Posterior vena cava (tissue), 2 donors: ENCODE data around the gene GALNT12. TPM values are rescaled to one million over a fixed set of nuclear protein-coding genes. Genes with fewer than 3 reads are reported as not detected.

Experiments
- DNase-seq: peaks from one replicate; pipeline ENCODE4 v3.0.0-alpha.2; 2020; ENCODE audit warnings: low spot score
- intact Hi-C, 2 donors: fragments of 100-400 bp; cut with DNase I; formaldehyde crosslinking; loops; one replicate each; pipeline versions ENCODE4 v1.14.1 to v1.14.2; 2022 to 2023
- long read RNA-seq, 2 donors: library from polyadenylated mRNA; unstranded; transcript quantifications; one replicate each; pipeline ENCODE4 v2.0.0, GENCODE V29; 2020 to 2021
- total RNA-seq, 2 donors: library from RNA; stranded (reverse); fragmentation: NEBNext Ultra II Directional; extraction: Animal tissue kit (Norgen Biotek cat#: 25700); gene quantifications; one replicate each; pipeline ENCODE4 v1.2.1, GENCODE V29; 2021
- donor health status: DM: yes; HTN: yes; CAD: no.
- donor health status: DM: yes; HTN: yes; CAD: no.

Gene GALNT12, protein sequence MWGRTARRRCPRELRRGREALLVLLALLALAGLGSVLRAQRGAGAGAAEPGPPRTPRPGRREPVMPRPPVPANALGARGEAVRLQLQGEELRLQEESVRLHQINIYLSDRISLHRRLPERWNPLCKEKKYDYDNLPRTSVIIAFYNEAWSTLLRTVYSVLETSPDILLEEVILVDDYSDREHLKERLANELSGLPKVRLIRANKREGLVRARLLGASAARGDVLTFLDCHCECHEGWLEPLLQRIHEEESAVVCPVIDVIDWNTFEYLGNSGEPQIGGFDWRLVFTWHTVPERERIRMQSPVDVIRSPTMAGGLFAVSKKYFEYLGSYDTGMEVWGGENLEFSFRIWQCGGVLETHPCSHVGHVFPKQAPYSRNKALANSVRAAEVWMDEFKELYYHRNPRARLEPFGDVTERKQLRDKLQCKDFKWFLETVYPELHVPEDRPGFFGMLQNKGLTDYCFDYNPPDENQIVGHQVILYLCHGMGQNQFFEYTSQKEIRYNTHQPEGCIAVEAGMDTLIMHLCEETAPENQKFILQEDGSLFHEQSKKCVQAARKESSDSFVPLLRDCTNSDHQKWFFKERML
- 10 to 100 TPM; 16.1 to 17.6 TPM for total RNA-seq
- long read RNA-seq, donor 1, transcript GALNT12-201 (10 exons, 2,735 nt): major isoform, 12 of 22 reads
- long read RNA-seq, donor 1, partial matches to known transcripts: 7 of 22 reads
- long read RNA-seq, donor 1, other reads (novel, unspliced or antisense): 3 of 22 reads
- long read RNA-seq, donor 2, partial matches to known transcripts: 4 of 5 reads
- long read RNA-seq, donor 2, other reads (novel, unspliced or antisense): 0 of 5 reads

DNA sequence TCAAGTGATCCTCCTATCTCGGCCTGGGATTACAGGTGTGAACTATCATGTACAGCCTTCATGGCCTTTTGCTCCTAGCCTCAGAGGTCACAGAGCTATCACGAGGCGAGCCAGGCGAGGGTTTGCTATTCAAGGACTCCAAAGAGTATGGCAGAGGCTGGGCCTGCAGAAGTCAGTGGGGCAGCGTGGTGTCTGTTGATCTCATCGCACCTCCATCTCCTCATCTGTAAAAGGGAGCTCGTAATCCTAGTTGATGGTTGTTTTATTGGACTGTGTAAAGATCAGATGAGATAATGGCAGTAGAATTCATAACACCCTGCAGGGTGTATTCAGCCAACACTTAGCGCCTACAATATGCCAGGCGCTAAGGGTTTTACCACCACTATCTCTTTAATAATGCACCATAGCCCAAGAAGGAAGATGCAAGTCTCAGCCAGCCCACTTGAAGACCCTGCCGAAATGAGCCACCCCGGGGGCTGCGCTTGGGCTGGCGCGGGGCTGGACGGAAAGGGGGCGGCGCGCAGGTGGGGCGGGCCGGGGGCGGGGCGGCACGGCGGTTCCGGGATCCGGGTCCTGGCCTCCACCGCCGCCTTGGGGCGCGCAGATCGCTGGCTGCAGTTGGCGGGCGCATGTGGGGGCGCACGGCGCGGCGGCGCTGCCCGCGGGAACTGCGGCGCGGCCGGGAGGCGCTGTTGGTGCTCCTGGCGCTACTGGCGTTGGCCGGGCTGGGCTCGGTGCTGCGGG, at the start of gene GALNT12:
Gene GALNT12 (plus strand): TSS at position 601 of the 744 bp plus-strand sequence. CDS start 29 bp downstream, at position 630.
- intact Hi-C loops: no loop called here
- DNase-seq: no peak

DNA sequence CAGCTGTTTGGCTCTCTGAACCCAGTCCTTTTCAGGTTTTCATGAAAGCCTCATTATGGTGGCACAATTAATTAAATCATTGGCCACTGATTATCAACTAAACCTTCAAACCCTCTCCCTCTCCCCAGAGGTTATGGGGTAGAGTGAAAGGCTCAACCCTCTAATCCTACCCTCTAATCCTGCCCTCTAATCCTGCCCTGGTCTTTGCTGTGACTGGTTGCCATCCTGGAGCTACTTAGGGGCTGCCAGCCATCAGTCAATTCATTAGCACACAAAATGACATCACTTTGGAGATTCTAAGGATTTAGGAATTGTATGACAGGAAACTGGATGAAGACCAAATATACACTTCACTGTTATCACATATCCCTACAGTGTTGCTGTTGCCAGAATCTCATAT, 47.2 kb upstream of the GALNT12 start:
- intact Hi-C loops: no loop called here
- DNase-seq: no peak

DNA sequence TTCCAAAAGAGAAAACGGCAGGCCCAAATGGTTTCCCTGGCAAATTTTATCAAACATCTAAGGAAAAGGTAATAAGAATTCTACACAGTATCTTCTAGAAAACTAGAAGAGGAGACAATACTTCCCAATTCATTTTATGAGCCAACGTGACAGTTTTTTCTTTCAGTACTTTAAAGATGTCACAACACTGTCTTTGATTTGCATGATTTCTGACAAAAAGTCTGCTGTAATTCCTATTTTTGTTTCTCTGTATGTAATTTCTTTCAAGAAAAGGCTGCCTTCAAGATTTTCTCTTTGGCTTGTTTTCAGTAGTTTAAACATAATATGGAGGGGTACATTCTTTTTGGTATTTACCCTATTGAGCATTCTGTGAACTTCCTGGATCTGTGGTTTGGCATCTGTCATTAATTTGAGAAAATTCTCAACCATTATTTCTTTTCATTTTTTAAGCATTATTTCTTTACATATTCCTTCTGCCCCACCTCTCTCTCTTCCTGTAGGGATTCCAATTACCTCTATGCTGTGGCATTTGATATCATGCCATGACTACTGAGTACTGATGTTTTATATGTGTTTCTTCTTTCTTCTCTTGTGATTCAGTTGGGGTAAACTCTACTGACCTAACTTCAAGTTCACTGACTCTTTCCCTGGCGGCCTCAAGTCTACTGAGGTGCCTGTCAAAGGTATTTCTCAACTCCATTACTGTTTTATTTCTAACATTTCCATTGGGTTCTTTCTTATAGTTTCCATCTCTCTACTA, 43.3 kb upstream of the GALNT12 start:
- intact Hi-C loops: no loop called here
- DNase-seq: no peak

DNA sequence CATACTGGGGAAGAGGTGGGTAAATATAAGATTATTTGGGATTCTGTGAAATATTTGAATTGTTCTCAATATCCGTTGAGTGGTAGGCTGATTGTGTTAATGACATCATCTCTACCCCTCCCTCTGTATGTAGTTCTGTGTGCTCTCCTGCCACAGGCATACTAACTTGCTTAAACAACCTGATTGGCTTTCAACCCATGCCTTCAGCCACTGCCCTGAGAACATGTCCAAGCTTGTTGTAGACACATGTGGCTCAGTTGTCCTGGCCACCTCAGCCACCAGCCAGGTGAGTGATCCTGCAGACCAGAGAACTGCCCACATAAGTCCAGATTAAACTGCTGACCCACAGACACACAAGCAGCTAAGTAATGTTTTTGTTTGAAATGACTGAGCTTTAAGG, 42.2 kb upstream of the GALNT12 start:
- intact Hi-C loops: no loop called here
- no peak for DNase-seq

DNA sequence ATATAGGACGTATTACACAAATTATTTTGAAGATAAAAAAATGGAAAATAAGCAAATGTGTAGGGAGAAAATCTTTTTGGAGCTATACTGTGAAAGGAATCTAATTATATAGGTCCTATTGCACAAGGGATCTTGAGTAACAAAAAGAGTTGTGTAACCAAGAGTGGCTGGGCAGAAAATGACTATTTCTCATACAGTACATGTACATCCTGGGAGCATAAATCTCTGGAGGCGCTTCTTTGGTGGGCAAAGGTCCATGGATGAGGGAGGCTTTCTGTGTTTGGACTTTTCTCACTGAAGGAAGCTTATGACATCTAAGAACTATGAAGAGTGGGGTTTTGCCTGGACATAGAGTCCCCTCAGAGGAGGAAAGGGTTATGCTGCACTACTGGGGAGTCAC, 40.9 kb upstream of the GALNT12 start:
- intact Hi-C loops: no loop called here
- DNase-seq: no peak

DNA sequence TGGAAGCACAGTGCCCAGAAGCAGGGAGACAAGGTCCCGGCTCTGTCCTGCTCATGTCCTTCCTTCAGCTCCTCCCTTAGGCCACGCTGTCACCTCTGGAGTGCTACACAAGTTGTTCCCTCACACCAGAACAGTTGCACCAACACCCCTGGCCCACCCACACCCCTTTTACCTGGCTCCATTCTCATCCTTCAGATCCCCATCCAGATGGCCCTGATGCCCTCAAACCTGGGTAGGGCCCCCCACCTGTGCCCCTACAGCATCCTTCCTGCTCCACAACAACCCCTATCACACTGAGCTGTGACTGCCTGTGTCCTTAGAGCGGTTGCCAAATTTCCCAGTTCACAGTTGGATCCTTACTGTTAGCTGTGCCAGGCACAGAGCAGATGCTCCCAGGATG, 40.3 kb upstream of the GALNT12 start:
- DNase-seq: no peak
- intact Hi-C loops: no loop called here

DNA sequence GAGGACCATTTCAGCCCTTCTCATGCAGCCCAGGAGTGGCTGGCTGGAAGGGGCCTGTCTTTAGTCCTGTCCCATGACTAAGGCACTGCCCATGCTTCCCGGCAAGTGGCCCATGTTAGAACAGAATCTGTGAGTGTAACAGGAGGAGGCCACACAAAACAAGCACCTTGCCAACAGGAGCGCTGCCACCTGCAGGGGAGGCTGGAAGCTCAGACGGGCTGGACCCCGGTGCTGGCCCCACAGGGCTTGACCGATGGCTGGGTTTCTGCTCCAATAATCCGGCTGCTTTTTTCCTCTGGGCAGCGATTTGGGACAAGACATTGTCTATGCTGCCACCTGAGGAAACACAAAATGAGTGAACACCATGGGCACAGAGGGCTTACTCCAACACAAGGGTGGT, 39.6 kb upstream of the GALNT12 start:
- intact Hi-C loops: no loop called here
- no peak for DNase-seq

DNA sequence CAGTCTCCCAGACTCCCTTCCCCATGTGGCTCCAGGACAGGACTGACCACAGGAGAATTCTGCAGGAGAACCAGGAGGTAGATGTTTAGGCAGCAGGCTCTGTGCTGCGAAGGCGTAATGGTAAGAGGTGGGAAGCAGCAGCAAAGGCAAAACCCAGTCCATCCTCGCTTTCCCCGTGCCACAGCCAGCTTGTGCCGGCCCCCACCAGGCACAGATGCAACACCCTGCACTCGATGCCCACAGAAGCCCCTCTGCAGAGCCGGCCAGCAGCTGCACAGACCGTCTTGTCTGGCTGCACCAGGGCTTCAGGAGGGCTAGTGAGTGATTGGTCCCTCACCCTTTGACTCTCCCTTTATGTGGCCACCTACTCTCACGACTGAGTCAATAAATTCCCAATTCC, 39.1 kb upstream of the GALNT12 start:
- no peak for DNase-seq
- intact Hi-C loops: no loop called here

DNA sequence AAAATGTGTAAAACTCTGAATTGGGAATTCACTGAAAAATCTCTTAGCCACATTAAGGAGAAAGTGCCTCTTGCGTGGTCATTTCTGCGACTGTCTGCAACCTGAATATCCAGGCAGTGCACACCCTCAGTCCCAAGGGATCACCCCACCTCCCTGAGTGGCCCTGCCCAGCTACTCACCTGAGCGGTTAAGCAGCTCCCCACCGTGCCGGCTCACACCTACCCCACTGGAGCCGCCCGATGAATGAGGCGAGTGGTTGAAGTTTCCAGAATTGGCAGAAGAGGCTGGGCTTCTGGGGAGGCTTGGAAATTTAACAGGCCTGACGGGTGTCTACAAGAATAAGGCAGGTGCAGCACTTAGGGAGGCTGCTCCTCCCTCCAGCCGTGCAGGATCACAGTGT, 36.8 kb upstream of the GALNT12 start:
- intact Hi-C loops: loop anchor here in 1 of 2 donors (5.0 kb wide), 1 partner anchor 453 kb away; no protein-coding TSS in a partner anchor
- DNase-seq: no peak

DNA sequence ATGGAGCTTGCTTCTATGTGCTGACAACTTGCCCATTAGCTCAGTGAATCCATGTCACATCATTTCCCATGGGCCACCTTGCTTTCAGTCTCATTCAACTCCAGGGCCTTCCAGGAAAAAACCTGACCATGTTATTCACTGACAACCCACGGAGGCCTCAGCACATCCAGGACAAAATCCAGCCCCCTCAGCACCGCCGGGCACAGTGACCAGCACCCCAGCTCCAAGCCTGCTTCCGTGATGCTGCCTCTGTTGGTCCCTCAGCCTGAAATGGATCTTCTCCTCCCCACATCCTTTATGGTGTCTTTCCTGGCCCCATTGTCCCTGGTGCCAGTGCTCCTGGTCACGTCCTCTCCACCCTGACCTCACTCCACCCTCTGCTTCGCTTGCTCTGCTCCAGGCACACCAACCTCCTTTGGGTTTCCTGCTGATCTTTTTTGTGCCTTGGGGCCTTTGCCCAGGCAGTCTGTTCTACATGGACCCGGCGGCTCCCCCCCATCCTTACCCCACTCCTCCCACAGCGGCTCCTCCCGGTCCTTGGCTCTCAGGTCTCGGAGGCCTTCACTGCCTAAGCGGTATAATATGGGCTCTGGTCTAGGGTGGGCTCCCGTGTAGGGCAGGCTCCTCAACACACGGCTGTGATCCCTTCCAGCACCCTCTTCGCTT, 36.1 kb upstream of the GALNT12 start:
- no peak for DNase-seq
- intact Hi-C loops: loop anchor here in 1 of 2 donors (5.0 kb wide), 1 partner anchor 454 kb away; no protein-coding TSS in a partner anchor

DNA sequence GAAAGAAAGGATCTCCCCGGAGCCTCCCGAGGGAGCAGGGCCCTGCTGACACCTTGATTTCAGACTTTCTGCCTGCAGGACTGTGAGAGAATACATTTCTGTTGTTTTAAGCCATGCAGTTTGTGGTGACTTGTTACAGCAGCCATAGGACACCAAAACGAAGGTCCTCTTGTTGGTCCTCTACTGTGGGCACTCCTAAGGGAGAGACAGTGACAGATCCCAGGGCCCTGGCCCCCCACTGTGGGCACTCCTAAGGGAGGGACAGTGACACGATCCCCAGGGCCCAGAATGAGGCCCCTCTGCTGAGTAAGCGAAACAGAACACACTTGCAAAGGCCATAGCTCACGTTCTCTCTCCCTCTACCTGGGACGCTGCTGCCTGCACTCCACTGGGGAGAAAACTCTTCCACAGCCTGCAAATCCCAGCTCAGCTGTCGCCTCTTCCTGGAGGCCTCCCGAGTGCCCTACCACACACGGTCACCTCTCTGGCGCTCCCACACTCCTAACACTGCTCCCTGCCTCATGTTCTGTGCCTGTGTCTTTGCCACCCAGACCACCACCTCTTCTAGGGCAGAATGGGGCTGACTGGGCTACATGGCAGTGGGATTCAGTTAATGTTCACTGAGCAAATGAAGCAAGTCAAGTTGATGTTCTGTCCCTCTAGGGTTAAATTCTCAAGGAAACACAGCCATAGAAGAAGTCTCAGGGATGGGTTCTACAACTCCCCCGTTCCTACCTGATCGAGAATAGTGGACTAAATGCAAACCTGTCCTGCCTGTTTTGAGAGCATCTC, 34.9 kb upstream of the GALNT12 start:
- intact Hi-C loops: loop anchor here in 1 of 2 donors (5.0 kb wide), 1 partner anchor 455 kb away; no protein-coding TSS in a partner anchor
- no peak for DNase-seq

DNA sequence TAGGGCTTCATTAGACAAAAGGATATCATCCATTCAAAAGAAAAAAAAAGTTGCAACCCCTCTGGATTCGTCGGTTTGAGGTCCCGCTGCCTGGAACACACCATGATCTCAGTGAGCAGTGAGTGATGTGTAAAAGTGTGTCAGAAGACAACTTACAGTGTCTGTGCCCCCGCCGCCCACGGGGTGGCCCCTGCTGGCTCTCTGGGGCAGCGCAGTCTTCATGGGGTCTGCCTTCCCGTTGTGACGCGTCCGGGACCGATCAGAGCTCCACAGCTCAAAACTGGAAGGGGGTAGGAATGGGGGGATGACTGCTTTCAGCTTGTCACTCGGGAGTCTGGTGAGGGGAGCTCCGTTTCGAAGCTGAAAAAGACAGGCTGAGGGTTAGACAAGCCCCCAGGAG, 33.7 kb upstream of the GALNT12 start:
- DNase-seq: no peak
- intact Hi-C loops: loop anchor here in 1 of 2 donors (5.0 kb wide), 1 partner anchor 456 kb away; no protein-coding TSS in a partner anchor

DNA sequence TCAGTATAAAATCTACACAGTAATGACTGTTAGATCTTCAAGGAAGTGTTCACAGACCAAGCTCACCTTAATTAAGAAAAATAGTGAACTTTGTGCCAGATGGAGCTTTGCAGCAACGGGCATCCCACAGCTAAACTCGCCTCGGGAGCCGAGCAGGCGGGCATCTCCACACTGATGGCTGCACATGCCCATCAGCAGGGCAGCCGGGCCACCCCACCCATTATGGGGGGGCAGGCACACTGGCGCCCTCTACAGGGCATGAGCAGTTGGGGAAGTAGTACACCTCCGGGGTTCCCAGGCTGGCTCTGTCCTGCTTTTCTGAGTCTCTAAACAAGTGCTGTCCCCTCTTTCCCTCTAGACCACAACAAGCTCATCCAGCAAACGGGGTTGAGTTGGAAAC, 32.7 kb upstream of the GALNT12 start:
- intact Hi-C loops: loop anchor here (5.0 kb wide), 1 partner anchor 457 kb away; no protein-coding TSS in a partner anchor

DNA sequence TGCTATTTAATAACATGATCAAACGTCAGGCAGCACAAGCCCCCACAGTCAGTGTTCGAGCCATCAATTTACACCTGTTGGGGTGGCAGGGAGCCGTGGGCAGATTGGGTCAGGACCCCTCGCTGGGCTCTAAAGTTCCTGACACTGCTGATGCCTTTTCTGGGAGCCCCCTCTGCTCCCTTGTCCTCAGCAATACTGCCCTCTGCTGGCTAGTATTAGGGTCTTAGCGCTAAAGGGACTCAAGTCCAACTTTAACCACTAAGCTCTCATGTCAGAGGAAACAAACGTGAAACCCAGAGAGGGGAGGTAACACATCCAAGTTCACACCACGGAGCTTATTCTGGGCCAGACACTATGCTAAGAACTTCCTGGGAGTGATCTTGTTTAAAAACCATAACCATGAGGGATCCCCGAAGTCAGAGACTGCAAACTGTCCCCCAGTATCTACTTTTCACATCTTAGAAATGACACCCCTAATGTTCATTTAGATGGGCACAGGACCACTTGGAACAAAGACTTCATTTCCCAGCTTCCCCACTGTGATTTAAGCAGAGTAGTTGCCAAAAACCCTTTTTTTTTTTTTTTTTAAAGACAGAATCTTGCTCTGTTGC, 31.5 kb upstream of the GALNT12 start:
- intact Hi-C loops: loop anchor here in 1 of 2 donors (5.0 kb wide), 1 partner anchor 459 kb away; no protein-coding TSS in a partner anchor
- no peak for DNase-seq

More for the DNA sequence above, 32.7 kb upstream of the GALNT12 start:
- DNase-seq: no peak

DNA sequence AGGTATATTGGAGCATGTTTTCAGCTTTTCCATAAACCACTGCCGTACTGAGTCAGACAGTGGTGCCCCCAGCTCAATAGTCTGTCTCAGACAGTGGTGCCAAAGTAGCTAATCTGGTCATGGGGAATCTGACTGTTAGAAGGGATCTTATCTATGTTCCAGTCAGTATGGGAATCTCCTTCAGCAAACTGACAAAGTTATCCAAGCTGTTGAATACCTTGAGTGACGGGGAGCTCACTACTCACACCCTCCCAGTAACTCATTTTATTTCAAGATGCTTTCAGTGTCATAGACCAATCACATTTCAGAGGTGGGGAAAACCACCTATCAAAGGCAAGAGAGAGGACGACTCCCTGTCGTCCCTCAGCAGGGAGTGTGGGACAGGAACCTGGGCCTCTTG, 29.9 kb upstream of the GALNT12 start:
- DNase-seq: no peak
- intact Hi-C loops: loop anchor here in 1 of 2 donors (5.0 kb wide), 1 partner anchor 460 kb away; no protein-coding TSS in a partner anchor

DNA sequence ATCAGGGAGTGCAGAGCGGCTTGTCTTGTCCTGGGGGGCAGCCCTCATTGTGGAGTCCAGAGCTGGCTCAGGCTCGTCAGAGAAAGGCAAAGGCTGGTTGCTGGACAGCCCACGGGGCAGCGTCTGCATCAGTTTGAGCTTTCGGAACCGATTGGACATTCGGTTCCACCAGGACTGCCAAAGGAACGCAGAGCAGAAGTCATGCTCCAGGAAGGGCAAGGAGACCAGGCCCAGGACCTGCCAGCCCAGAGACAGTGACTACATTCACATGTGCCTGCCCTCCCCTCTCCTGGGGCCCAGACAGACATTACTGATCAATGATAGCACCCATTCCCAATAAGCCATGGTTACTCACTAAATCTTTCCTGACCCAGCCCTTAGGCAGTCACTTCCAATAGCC, 29.2 kb upstream of the GALNT12 start:
- intact Hi-C loops: loop anchor here in 1 of 2 donors (5.0 kb wide), 1 partner anchor 461 kb away; no protein-coding TSS in a partner anchor
- DNase-seq: no peak
